Transverse colon (tissue), 4 donors: Measurements from ENCODE around the gene NPR1. TPM values are rescaled to one million over a fixed set of nuclear protein-coding genes. Genes with fewer than 3 reads are reported as not detected.
A peak's percentile ranks its signal among the peaks of the same experiment; 100 is the strongest.
"Not testable (repeated sequence)": the region's sequence is repeated elsewhere in the genome, so short reads cannot be mapped to it uniquely, and the experiment has no call there.

Experiments
- DNase-seq: peaks from one replicate; pipeline ENCODE4 v3.0.0-alpha.2; 2019
- H3K27ac ChIP-seq, 4 donors: fragments of 200-600 bp; sonication (generic); 2 replicates each; pipeline ENCODE4 v1.5.1; 2016 to 2018; ENCODE audit warnings: inconsistent platforms in 4 of 4
- H3K27me3 ChIP-seq: fragments of 200-600 bp; sonication (generic); 2 replicates; pipeline ENCODE4 v1.5.1; 2017; ENCODE audit warnings: inconsistent platforms
- H3K36me3 ChIP-seq, 4 donors: fragments of 200-600 bp; sonication (generic); 2 replicates each; pipeline ENCODE4 v1.5.1; 2017 to 2019; ENCODE audit warnings: inconsistent platforms in 4 of 4
- H3K4me1 ChIP-seq, 4 donors: fragments of 200-600 bp; sonication (generic); 2 replicates each; pipeline ENCODE4 v1.5.1; 2017 to 2020; ENCODE audit warnings: inconsistent platforms in 4 of 4
- H3K4me3 ChIP-seq, 4 donors: fragments of 200-600 bp; sonication (generic); 1 replicate in 1 of 4; 2 replicates in 3 of 4; pipeline versions ENCODE4 v1.5.1 to v1.6.1; 2017 to 2019; ENCODE audit warnings: inconsistent platforms in 4 of 4
- H3K9me3 ChIP-seq, 2 donors: fragments of 200-600 bp; sonication (generic); 2 replicates each; pipeline ENCODE4 v1.5.1; 2017 to 2019; ENCODE audit warnings: inconsistent platforms in 2 of 2
- CTCF ChIP-seq, 5 experiments: fragments of 200-600 bp in 3 of 5; fragments of 450-650 bp in 2 of 5; sonication (generic) in 3 of 5; IDR thresholded peaks; 1 replicate in 2 of 5; 2 replicates in 3 of 5; pipeline ENCODE4 v1.5.1; 2016 to 2017; ENCODE audit warnings: antibody characterized with exemption in 5 of 5, inconsistent platforms in 3 of 5, mild to moderate bottlenecking in 2 of 5, moderate library complexity in 1 of 5
- EP300 ChIP-seq: sonication (generic); formaldehyde crosslinking; IDR thresholded peaks from one replicate; pipeline ENCODE4 v1.6.1; 2017; ENCODE audit warnings: antibody characterized with exemption, low read depth
- POLR2A ChIP-seq: fragments of 450-650 bp; IDR thresholded peaks from one replicate; pipeline ENCODE4 v1.6.1; 2016; ENCODE audit warnings: antibody characterized with exemption, mild to moderate bottlenecking, moderate library complexity
- POLR2AphosphoS5 ChIP-seq, 3 donors: sonication (generic); formaldehyde crosslinking; IDR thresholded peaks; one replicate each; pipeline ENCODE4 v1.6.1; 2016; ENCODE audit warnings: antibody characterized with exemption in 3 of 3
- WGBS, 2 donors: methylation state at CpG; one replicate each; pipeline ENCODE4 v1.1.5; 2018; ENCODE audit warnings: low coverage in 1 of 2; 5-methylcytosine and 5-hydroxymethylcytosine counted together
- in situ Hi-C, 4 donors: fragments of 200-750 bp; cut with MboI; loops; one replicate each; pipeline versions ENCODE4 v1.15.0 to v1.15.1; 2017; ENCODE audit warnings: low sequenced_read_pairs in 3 of 4, low pct_ligation_motif_present in 1 of 4, low pct_unique_long_range_greater_than_20kb in 1 of 4
- intact Hi-C: fragments of 100-400 bp; cut with DNase I; formaldehyde crosslinking; loops from one replicate; pipeline ENCODE4 v1.15.1; 2023; ENCODE audit warnings: low total_unique reads
- total RNA-seq, 4 donors: library from RNA; depleted of rRNA; stranded (reverse); fragments of >200 nt; gene quantifications; one replicate each; pipeline ENCODE4 v1.1.0, GENCODE V29; 2016

NPR1 gene
- total RNA-seq, 4 donors from 2014 or later, result 9.8 to 25.1 (median 13.4) TPM

- Histone ChIP-seq H3K9me3 (no peaks in the 10 kb centered on the region), H3K4me3 (peak overlapping the region in 1 of 4 donors; percentile 64), H3K4me1 (peaks cover 20 to 58% (median 42%) of the 10 kb centered on the region in 4 donors), H3K36me3 (peaks cover 0 to 47% (median 23%) of the 10 kb centered on the region in 4 donors), H3K27ac (peak overlapping the region; percentile 95 to 98 (median 96)), H3K27me3 (no peaks in the 10 kb centered on the region)
- no peak for DNase-seq
- TF ChIP-seq POLR2AphosphoS5 (IDR thresholded peaks at IDR 0.05) (no peak), EP300 (no peak), CTCF (IDR thresholded peaks at IDR 0.05) (no peak), POLR2A (no peak)
- WGBS, 2 donors, result 86 to 89% methylated on average over 6 to 7 of the region's 7 CpGs
- in situ Hi-C loops, result no loop called here
- intact Hi-C loops, result no loop called here
Observed at GRCh38 chr1:153635872-153636271, 42.6 kb upstream of the NPR1 start.

GRCh38 chr1:153636312-153636711, 42.2 kb upstream of the NPR1 start:
- intact Hi-C loops, result no loop called here
- Histone ChIP-seq H3K4me1 (peaks cover 20 to 54% (median 39%) of the 10 kb centered on the region in 4 donors), H3K36me3 (peaks cover 0 to 51% (median 25%) of the 10 kb centered on the region in 4 donors), H3K27ac (peak overlapping the region in 1 of 4 donors; percentile 98), H3K27me3 (no peaks in the 10 kb centered on the region), H3K4me3 (no peak overlapping the region), H3K9me3 (no peaks in the 10 kb centered on the region)
- in situ Hi-C loops, result no loop called here
- TF ChIP-seq CTCF (IDR thresholded peaks at IDR 0.05) (no peak), EP300 (no peak), POLR2A (no peak), POLR2AphosphoS5 (IDR thresholded peaks at IDR 0.05) (no peak)
- 85 to 91% methylated on average over 7 to 9 of the region's 9 CpGs for WGBS, 2 donors
- no peak for DNase-seq

GRCh38 chr1:153638261-153638660, 40.2 kb upstream of the NPR1 start:
- Histone ChIP-seq H3K9me3 (no peaks in the 10 kb centered on the region), H3K4me3 (no peak overlapping the region), H3K36me3 (peaks cover 0 to 70% (median 35%) of the 10 kb centered on the region in 4 donors), H3K4me1 (peaks cover 12 to 41% (median 32%) of the 10 kb centered on the region in 4 donors), H3K27me3 (no peaks in the 10 kb centered on the region), H3K27ac (no peak overlapping the region)
- in situ Hi-C loops (no loop called here), intact Hi-C loops (no loop called here)
- no peak for TF ChIP-seq EP300
- TF ChIP-seq POLR2A, result no peak
- no peak for TF ChIP-seq CTCF (IDR thresholded peaks at IDR 0.05)
- TF ChIP-seq POLR2AphosphoS5 (IDR thresholded peaks at IDR 0.05), result no peak
- WGBS, 2 donors, result 52 to 84% methylated on average over 5 to 6 of the region's 6 CpGs
- no peak for DNase-seq

GRCh38 chr1:153639280-153639679, 39.2 kb upstream of the NPR1 start:
- DNase-seq, result no peak
- Histone ChIP-seq H3K9me3 (no peaks in the 10 kb centered on the region), H3K27ac (no peak overlapping the region), H3K4me3 (no peak overlapping the region), H3K27me3 (no peaks in the 10 kb centered on the region), H3K4me1 (peaks cover 10 to 40% (median 28%) of the 10 kb centered on the region in 4 donors), H3K36me3 (peaks cover 0 to 79% (median 40%) of the 10 kb centered on the region in 4 donors)
- intact Hi-C loops (no loop called here), in situ Hi-C loops (no loop called here)
- no peak for TF ChIP-seq POLR2A
- 73 to 81% methylated on average over 3 of the region's 3 CpGs for WGBS, 2 donors

GRCh38 chr1:153640213-153640612, 38.3 kb upstream of the NPR1 start:
- intact Hi-C loops, H3K9me3 ChIP-seq, DNase-seq, H3K27me3 ChIP-seq, in situ Hi-C loops, H3K4me3 ChIP-seq, H3K27ac ChIP-seq: not testable (repeated sequence)
- H3K36me3 ChIP-seq, result peaks cover 0 to 88% (median 44%) of the 10 kb centered on the region in 4 donors
- peaks cover 9 to 36% (median 24%) of the 10 kb centered on the region in 4 donors for H3K4me1 ChIP-seq
- 90 to 98% methylated on average over 2 to 5 of the region's 5 CpGs for WGBS, 2 donors
